AG20443 (cell line): ENCODE results near the gene TPH2.

Experiments used
- DNase-seq: peaks from one replicate; pipeline ENCODE4 v3.0.0; 2012; ENCODE audit warnings: low spot score, mixed read lengths

TPH2 gene

DNA sequence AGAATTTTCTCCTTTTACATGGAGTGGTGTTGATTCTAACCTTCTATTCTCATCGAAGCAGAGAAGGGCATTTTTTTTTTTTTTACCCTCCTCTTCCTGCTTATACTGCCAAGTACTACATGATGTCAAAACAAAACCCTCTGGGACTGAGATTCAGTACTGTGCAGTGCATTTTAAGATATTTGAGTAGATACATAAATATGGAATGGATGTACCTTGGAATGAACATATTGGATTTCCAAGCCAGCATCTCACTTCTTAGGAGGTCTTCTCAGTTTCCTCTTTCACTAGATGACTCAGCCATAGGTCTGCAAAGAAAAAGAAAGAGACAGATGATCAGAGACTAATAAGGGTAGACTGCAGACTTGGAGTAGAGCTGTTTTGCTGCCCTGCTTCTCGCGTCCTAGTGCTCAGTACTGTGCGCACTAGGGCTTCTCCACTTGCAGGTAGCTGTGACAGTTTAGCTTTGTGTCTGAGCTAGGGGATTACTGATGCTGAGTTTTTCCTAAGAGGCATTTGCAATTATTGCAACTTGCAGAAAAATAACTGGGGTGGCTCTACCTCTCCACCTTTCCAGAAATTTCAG, 20.4 kb downstream of the TPH2 start:
- DNase-seq: peak; percentile 22

DNA sequence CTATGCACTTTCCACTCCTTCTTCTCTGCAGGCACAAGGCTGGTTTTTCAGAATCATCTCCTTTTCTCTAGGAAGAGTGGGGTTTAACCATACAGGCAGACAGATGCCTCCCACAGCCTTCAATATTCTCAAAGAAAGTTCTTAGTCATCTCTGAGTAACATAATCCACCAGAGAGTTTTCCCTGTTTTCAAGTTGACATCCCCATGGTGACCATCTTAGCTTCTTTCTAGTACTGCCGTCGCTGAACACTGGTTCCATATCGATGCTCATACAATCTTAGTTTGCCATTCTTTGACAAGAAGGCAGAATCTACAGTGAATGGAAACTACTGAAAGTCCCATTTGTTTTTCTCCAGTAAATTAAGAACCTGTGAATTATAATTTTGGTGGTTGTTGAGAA, 28.6 kb downstream of the TPH2 start:
- no peak for DNase-seq

DNA sequence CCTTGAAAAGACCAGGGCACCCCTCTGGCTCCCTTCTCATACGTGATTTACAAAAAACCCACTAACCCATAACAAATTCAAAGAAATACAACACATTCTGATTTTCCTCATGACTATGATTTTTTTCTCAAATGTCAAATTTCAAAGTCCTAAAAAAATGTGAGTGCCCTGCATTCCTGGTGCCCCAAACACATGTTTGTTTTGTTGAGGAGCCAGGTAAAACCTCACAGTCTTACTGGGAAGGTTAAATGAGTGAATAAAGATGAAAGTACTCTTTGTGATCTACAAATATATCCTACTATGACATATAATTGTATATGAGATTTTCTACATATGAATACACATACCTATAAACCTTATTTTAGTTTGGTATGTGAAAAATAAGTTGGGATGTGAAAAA, 30.7 kb downstream of the TPH2 start:
- DNase-seq: no peak

DNA sequence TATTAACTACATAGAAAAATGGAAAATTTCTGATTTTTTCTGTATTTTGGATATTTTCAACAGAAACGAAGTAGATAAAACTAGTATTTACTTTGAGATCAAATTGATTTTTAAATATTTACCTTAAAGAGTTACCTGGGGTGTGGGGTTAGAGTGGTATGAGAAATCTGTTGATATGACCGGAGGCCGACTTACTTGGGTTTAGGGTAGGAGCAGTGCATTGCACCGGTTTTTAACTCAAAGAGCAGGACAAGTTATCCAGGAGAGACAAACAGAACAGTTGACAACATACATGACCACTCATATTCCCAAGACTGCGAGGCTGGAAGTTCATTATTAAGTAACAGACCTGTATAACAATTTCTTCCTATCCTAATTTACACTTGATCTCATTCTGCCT, 31.4 kb downstream of the TPH2 start:
- DNase-seq: no peak

DNA sequence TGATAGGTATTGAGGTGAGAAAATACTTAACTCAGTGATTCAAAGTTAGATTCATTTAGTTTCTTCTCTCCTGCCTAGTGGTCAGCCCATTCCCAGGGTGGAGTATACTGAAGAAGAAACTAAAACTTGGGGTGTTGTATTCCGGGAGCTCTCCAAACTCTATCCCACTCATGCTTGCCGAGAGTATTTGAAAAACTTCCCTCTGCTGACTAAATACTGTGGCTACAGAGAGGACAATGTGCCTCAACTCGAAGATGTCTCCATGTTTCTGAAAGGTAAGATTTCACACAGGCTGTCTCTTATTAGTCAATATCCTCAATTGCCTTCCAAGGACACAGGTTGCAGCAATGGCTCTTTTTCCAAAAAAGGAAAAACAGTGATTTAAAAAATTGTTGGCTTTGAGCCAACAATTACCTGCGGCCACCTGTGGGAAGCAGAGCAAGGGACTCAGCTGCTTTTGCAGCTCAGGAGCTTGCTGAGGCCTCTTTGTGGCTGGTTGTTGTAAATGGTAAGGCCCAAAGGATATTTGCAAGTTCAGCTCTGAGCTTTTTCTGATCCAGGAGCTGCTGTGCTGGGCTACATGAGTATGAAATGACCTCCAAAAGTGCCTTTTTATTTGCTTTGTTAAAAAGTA, 33.9 kb downstream of the TPH2 start:
- no peak for DNase-seq

DNA sequence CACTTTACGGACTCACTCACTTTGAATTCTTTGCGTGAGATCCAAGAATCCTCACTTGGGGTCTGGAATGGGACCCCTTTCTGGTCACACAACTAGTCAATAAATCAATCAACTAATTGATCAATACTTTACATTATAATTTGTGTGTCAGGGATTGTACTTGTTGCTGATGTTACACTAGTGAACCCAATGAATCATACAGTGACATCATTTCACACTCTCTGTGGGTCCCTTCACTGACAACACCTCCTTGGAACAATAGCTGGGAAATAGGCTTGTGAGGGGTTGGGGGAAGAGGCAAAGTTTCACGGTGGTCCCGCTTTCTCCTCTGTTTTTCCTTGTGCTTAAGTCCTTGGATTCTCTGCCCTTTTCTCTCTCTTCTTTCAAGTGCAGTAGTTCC, 35.0 kb downstream of the TPH2 start:
- no peak for DNase-seq

DNA sequence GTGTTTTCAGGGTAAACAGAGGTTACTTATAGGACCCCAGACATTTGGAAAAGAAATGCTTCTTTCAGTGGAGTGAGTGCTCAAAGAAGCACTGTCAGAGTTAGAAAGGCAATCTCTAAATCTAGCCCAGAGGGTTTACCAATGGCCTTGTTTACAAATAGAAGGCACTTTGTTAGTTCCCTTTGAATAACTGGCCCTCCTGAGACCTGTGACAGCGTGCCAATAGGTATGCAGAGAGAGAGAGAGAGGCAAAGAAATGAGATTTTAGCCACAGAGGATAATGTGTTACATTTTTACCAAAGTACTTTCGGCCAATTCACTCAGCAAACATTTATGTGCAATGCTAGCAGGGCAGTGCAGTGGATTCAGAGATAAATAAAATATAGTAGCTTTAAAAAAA, 41.9 kb downstream of the TPH2 start:
- no peak for DNase-seq

DNA sequence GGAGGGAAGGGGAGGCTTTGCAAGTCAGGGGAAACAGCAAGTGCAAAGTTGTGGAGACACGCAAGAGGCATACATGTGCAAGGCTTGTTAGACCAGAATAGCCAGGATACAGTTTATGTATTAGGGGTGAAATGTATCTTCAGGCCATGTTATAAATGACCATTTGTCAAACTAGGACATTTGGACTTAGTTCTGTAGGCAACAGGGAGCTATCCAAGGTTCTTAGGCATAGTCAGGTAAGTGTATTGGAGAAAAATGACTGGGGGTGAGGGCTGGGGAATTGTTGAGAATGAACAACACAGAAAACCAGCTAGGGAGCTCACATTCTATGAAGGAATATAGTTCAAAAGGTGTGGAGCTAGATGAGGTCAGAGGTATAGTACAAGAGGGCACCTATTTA, 42.5 kb downstream of the TPH2 start:
- DNase-seq: no peak

DNA sequence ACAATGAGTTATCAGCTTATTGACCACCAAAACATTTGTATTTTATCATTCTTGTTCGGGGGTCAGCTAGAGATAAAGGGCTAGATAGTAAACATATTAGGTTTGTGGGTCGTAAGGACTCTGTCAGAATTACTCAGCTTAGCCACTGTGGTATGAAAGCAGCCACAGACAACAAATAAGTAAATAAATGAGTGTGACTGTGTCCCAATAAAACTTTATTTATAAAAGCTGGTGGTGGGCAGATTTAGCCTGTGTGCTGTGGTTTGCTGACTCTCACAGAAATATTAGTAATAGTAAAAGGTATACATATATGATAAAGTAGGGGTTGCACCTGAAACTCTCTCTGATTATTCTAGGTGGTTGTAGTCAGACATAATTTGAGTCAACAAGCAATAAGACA, 56.1 kb downstream of the TPH2 start:
- no peak for DNase-seq

DNA sequence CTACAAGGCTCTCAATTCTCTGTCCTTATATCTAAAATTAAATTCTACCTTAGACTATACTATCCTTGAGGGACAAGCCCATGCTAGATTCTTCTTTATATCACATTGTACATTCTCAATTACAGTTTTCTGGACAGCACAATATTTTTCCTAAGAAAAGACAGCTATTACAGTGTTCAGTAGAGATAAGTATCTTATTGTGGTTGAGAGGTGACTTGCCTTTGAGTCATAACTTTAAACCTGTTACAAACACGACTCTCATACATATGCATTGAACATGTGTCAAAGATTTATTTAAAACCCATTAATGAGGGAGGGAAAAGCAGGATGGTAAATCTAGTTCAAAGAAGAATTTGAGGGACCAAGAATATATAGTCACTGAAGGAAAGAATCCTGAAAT, 61.1 kb downstream of the TPH2 start:
- no peak for DNase-seq

DNA sequence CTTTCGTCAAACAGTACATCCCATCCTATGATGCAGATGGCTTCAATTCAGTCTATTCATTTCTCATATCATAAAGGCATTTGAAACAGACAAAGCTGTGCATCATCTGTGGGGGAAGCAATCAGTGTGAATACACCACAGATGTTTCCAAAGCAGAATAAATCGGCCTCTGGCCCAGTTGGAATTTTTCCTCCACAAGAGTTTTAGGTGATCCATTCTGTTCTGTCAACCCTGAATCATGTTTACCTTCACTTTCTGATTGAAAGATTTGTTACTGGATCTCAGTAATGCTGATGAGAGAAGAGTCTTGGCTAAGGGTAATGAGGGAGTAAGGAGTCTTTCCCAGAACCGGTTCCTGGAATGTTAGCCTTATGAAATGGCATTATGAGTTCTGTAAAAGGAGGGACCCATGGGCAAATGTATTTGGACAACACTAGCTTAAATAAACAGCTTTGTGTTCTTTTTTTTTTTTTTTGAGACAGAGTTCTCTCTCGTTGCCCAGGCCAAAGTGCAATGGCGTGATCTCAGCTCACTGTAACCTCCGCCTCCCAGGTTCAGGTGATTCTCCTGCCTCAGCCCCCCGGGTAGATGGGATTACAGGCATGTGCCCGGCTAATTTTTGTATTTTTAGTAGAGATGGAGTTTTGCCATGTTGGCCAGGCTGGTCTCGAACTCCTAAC, 62.5 kb downstream of the TPH2 start:
- no peak for DNase-seq

DNA sequence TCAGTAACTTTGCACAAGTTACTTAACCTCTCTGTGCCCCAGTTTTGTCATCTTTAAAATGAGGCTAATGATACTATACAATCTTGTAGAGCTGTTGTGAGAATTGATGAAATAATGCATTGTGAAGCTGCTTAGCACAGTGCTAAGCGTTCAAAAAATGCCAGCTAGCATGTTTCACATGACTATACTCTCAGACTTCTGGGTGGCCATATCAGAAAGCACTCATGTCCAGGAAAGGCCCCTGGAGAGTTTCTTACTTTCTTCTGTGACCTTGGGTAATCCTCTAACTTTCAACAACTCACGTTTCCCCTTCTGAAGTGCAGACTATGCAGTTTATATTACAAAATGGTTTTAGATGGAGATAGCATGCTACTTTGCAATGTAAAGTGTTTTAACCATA, 68.1 kb downstream of the TPH2 start:
- no peak for DNase-seq

DNA sequence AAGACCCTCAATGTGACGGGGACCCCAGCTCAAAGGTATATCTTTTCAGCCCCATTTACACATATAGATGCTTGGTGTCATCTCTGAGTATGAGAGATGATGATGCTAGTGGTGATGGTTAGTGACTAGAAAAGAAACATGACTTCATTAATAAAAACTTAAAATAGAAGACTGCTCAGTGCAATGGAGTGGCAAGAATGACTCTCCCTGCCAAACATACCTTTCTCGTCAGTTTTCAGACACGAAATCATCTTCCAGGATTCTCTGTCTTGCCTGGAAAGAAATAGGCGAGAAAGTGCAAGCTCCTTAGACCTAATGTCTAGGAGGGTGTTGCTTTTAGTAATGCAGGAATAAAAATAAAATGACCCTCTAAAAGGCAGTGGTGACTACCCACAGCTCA, 71.7 kb downstream of the TPH2 start:
- DNase-seq: peak; percentile 49

DNA sequence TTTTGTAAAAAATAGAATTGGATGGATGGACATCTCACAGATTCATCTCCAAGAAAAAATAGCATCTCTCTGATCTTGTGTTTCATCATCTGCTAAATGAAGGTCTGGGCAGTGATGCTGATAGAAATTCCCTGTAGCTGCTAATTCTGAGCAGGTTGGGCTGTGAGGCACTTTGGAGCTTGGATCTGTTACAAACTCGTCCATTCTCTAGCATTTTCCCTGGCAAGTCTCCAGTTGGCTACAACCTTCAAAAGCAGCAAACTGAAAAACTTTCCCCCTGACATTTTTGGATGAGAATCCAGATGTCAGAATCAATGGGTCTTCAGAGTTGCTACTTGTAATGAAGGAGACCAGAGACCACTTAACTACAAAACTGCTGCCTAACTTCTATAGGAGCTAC, 72.7 kb downstream of the TPH2 start:
- DNase-seq: no peak

DNA sequence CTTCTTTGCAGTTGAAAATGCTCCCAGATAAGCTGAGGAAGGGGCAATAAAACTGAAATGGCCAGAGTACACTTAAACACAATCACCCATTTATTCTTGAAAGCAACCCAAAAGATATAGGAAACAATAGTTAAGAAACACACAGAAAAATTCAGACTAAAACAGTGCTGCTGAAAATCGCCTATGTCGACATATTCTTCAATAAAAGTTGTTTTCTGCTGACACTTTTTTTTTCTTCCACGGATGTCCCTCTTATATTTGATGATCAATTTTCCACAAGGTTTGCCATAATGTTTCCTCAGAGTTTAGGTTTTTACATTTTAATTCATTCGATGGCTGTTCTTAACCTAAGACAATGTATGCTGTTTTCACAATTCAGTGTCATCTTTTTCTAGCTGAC, 74.2 kb downstream of the TPH2 start:
- DNase-seq: no peak

DNA sequence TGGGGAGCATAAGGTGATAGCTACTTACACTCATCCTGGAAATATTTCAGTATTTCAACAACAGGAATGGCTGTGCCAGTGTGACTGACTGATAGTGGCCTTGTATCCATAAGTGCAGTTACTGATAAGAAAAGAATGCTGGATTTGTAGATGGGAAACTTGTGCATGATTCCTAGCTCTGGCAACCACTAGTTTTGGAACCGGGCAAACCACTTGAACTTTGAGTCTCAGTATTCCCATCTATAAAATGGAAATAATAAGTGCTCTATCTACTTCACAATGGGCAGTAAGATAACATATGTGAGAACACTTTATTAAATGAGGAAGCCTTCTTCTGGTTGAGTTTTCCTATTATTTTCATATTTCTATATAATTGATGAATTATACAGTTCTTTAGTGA, 77.2 kb downstream of the TPH2 start:
- no peak for DNase-seq

DNA sequence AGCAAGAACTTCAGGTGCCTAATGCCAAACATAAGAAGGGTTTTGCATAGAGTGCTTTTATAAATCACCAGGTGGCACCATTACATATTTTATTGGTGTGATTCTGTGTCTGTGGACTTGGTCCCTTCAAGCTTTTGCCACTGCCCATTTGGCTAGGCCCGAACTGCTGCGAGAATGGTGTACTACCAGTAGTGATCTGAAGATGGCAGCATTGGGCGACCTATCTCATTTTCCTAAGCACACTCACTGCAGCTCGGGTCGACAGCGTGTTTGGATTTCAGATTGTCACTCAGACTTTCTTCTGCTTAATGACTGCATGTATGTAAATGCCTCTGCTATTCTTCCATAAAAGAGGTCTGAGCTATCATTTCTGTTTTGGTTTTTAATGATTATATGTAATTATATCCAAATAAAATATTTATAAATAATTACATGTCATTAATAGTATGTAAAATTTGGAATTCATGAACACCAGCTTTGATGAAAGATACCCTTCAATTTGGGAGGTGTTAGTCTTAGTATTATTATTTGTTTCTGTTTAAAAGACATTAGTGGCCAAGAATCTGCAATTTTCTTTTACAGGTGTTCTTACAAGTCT, 78.5 kb downstream of the TPH2 start:
- DNase-seq: peak; percentile 81

DNA sequence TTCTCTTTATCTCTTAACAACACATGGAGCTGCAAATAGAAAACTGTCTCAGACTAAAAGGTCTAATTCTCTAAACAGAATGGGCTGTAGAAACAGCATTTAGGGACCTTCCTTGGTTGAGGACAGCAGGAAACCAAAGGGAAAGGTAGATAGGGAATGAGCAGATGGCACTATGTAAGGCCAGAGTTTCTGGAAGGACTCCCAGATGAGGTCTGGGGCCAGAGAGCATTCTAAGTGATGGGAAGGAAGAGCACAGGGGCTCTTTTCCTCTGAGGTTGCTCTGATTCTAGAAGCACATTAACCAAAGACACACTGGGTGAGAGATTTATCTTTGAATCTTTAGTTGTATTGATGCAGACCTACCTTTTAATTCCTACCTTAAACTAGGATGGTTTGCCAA, 79.4 kb downstream of the TPH2 start:
- DNase-seq: no peak

DNA sequence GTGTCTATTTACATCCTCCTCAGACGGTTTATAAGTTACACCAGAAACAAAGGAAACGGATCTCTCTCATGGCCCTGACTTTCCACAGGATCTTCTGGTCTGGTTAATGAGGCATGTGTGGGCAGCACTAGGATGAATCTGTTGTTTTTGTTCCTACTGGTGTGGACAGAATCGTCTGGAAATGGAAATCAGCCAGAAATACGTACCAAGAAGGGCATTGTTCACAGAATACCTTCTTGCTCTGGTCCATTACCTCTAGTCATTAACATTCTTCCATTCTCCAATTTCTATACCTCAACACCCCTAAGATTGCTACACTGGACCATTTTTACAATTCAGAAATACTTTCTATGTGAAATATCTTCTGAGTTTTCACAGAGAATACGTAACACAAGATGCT, 86.0 kb downstream of the TPH2 start:
- DNase-seq: no peak

DNA sequence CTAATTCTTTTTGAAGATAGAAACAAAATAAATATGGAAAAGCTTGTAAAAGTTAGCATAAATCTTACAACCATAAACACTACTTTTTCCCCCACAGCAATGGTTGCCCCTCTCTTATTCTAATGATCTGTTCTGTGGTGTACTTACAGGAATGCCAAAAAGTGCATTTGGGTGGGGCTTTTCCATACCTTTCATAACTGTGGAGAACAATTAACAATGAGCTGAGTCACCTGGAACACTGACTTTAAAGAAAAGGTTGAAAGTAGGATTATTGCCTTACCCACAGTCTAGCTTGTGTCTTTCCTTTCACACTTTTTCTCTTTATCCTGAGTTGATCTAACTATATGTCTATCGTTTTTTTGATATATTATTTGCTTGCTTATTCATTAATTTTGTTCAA, 86.9 kb downstream of the TPH2 start:
- DNase-seq: no peak

DNA sequence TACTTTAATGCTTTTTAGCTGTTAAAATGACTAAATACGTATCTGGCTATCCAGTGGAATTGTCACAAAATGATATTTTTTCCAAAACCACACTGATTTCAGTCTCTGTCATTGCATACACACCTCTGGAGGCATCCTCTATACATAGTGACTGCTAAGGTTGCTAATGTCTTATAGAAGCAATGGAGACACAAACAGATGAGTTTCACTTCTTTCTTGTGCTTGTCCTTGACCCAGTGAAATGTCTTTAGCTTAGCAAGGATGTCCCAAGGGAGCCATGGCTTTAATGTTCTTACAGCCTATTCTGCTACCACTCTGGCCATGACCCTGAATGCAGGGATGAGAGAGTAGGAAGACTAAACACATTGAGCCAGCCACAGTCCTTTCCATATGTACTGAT, 90.3 kb downstream of the TPH2 start:
- no peak for DNase-seq

DNA sequence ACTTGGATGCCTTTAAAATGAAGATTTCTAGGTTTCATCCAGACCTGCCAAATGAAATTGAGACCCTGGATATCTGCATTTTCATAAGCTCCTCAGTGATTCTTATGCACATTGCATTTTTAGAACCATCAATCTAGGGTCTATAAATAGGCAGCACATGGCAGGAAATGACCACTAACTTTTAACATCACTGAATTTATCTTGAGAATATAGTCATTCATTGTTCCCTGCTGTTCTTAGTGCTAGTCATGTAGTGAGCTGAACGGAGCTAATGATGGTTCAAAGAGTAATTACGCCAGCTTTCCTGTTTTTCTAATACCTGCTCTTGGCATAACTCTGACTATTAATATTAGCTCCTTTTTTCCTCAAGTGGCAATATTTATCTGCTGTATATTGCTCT, 91.6 kb downstream of the TPH2 start:
- DNase-seq: no peak

DNA sequence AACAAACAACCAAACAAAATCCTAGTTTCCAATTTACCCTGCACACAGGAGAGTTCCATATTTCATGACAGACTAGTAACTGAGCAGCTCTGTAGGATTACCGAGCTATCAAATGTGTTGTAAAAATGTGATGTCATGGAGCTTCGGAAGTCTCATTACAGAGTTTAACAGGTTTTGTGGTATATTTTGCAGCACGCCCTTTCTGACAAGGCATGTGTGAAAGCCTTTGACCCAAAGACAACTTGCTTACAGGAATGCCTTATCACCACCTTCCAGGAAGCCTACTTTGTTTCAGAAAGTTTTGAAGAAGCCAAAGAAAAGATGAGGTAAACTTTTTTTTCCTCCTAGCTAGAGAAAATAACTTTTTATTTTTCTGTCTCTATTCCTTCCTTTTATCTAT, 92.4 kb downstream of the TPH2 start:
- DNase-seq: no peak

DNA sequence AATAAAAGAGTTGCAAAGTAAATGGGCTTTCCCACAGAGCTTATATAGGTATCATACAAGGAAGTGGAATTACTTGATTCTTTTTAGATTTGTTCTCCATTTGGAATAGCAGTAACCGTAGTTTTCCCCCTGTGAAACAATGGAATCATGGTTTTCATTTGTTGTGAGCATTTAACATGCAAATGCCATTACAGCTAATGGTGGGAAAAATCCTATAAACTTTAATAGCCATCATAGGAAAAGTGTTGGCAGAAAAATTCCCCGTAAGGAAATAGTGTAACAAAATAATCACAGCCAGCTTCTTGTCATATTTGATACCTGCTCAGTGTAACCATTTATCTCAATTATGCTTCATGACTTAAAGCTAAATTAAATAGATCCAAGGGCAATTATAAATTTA, 95.3 kb downstream of the TPH2 start:
- no peak for DNase-seq
